GM20000 (cell line): Measurements from ENCODE around the gene MRPS23.

Source experiments
- DNase-seq: peaks from one replicate; pipeline ENCODE4 v3.0.0; 2012; ENCODE audit warnings: low spot score
- CTCF ChIP-seq: IDR thresholded peaks from 2 replicates; pipeline ENCODE4 v1.5.1; 2012; ENCODE audit warnings: mild to moderate bottlenecking, control low read depth; ENCODE audit errors: extremely low read depth, missing control alignments

Gene MRPS23

GRCh38 chr17:57794841-57795240, 55.0 kb downstream of the MRPS23 start:
- DNase-seq = no peak
- TF ChIP-seq CTCF = no peak

- DNase-seq = no peak
- TF ChIP-seq CTCF = no peak
These were observed 61.1 kb downstream of the MRPS23 start for GRCh38 chr17:57788725-57789124.

- TF ChIP-seq CTCF = no peak
- DNase-seq = no peak
These were observed 64.8 kb downstream of the MRPS23 start for GRCh38 chr17:57785022-57785421.
